Measurements from ENCODE around the gene FOXP1.

DNA sequence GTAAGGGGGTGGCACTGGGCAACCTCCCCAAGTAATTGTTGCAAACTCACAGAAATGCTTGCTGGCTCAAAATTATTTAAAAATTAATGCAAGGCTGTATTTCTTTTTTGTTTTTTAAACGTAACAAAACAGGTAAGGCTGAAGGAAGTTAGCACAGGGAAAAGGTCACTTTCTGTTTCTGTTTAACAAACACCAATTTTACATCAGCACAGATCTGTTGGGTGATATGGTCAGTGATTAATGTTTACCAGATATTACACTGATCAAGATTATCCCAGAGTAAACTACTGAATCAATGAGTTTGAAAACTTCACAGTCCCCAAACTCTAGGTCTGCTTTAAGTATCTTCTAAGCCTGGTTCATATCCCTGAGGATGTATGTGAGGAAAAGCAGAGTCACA is 558.0 kb downstream of the FOXP1 start:
- TF ChIP-seq CTCF (IDR thresholded peaks at IDR 0.05; ENCODE audit: control extremely low read depth in 1 of 3, insufficient read depth in 1 of 3, low read depth in 1 of 3, low read length in 3 of 3) (no peak), YY1 (IDR thresholded peaks at IDR 0.05; ENCODE audit: low read depth, low read length) (no peak), POLR2A (IDR thresholded peaks at IDR 0.05; ENCODE audit: control extremely low read depth in 1 of 2, low read depth in 2 of 2, low read length in 2 of 2) (no peak), POLR2AphosphoS5 (IDR thresholded peaks at IDR 0.05; ENCODE audit: low read depth, low read length) (no peak), EP300 (IDR thresholded peaks at IDR 0.05; ENCODE audit: borderline replicate concordance in 1 of 2, low read depth in 2 of 2, low read length in 2 of 2) (no peak)
- TF ChIP-seq, protein P1, sequence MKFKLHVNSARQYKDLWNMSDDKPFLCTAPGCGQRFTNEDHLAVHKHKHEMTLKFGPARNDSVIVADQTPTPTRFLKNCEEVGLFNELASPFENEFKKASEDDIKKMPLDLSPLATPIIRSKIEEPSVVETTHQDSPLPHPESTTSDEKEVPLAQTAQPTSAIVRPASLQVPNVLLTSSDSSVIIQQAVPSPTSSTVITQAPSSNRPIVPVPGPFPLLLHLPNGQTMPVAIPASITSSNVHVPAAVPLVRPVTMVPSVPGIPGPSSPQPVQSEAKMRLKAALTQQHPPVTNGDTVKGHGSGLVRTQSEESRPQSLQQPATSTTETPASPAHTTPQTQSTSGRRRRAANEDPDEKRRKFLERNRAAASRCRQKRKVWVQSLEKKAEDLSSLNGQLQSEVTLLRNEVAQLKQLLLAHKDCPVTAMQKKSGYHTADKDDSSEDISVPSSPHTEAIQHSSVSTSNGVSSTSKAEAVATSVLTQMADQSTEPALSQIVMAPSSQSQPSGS (IDR thresholded peaks at IDR 0.05; ENCODE audit: low read length), result no peak

All from H1 (cell line).